Measurements from ENCODE around the gene DMAC2L.
"Not testable (repeated sequence)": the region's sequence is repeated elsewhere in the genome, so short reads cannot be mapped to it uniquely, and the experiment has no call there.

DMAC2L gene

GRCh38 chr14:50350975-50351374, 38.9 kb downstream of the DMAC2L start:
- H3K36me3 ChIP-seq (ENCODE audit: control insufficient read depth in 5 of 5, insufficient read depth in 5 of 5, low read length in 5 of 5): no peaks in the 10 kb centered on the region

DNA sequence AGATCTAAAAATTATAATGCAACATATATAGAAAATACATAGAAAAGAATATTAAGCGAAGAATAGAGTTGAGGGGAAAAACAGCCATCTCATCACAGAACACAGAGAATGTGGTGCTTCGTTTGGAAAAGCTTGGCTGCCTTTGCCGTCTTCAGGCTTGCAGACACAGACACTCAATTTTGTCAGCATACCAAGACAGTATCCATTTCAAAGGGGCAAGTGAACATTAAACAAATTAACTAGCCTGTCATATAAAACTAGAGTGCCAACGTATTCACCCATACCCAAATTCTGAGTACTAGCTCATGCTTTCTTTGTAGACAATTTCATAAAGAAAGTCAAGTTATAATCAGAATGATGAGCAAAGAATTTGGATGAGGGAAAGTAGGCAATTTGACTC, 40.5 kb downstream of the DMAC2L start:
- peaks cover 0 to 14% (median 5%) of the 10 kb centered on the region in 5 donors for H3K4me1 ChIP-seq (ENCODE audit: control insufficient read depth in 5 of 5, insufficient read depth in 5 of 5, low read length in 5 of 5)
- H3K36me3 ChIP-seq (ENCODE audit: control insufficient read depth in 5 of 5, insufficient read depth in 5 of 5, low read length in 5 of 5): peaks cover 0 to 5% (median 0%) of the 10 kb centered on the region in 5 donors
- H3K27me3 ChIP-seq (ENCODE audit: control insufficient read depth in 5 of 5, insufficient read depth in 4 of 5, low read length in 5 of 5): no peaks in the 10 kb centered on the region
- no peak overlapping the region for H3K9ac ChIP-seq (ENCODE audit: low read length in 5 of 5)
- H3K27ac ChIP-seq (ENCODE audit: low read depth, low read length): no peak overlapping the region
- no peaks in the 10 kb centered on the region for H3K9me3 ChIP-seq (ENCODE audit: control insufficient read depth in 5 of 5, low read length in 5 of 5)
- no peak overlapping the region for H3K4me3 ChIP-seq (ENCODE audit: low read depth in 1 of 5, low read length in 5 of 5)

More at GRCh38 chr14:50350975-50351374, 38.9 kb downstream of the DMAC2L start:
- no peak overlapping the region for H3K27ac ChIP-seq (ENCODE audit: low read depth, low read length)
- no peaks in the 10 kb centered on the region for H3K9me3 ChIP-seq (ENCODE audit: control insufficient read depth in 5 of 5, low read length in 5 of 5)
- peaks cover 0 to 18% (median 7%) of the 10 kb centered on the region in 5 donors for H3K4me1 ChIP-seq (ENCODE audit: control insufficient read depth in 5 of 5, insufficient read depth in 5 of 5, low read length in 5 of 5)
- no peak overlapping the region for H3K9ac ChIP-seq (ENCODE audit: low read length in 5 of 5)
- no peaks in the 10 kb centered on the region for H3K27me3 ChIP-seq (ENCODE audit: control insufficient read depth in 5 of 5, insufficient read depth in 4 of 5, low read length in 5 of 5)
- H3K4me3 ChIP-seq (ENCODE audit: low read depth in 1 of 5, low read length in 5 of 5): no peak overlapping the region

- H3K9me3 ChIP-seq (ENCODE audit: control insufficient read depth in 5 of 5, low read length in 5 of 5): no peaks in the 10 kb centered on the region
- peaks cover 0 to 10% (median 4%) of the 10 kb centered on the region in 5 donors for H3K4me1 ChIP-seq (ENCODE audit: control insufficient read depth in 5 of 5, insufficient read depth in 5 of 5, low read length in 5 of 5)
- H3K9ac ChIP-seq (ENCODE audit: low read length in 5 of 5): peak overlapping the region in 1 of 5 donors; percentile 50
- H3K4me3 ChIP-seq (ENCODE audit: low read depth in 1 of 5, low read length in 5 of 5): no peak overlapping the region
- no peaks in the 10 kb centered on the region for H3K27me3 ChIP-seq (ENCODE audit: control insufficient read depth in 5 of 5, insufficient read depth in 4 of 5, low read length in 5 of 5)
- H3K36me3 ChIP-seq (ENCODE audit: control insufficient read depth in 5 of 5, insufficient read depth in 5 of 5, low read length in 5 of 5): peaks cover under 1 to 10% (median 4%) of the 10 kb centered on the region in 5 donors
- H3K27ac ChIP-seq (ENCODE audit: low read depth, low read length): no peak overlapping the region
Measured at GRCh38 chr14:50353126-50353525, 41.0 kb downstream of the DMAC2L start.

GRCh38 chr14:50354527-50354926, 42.4 kb downstream of the DMAC2L start:
- no peaks in the 10 kb centered on the region for H3K27me3 ChIP-seq (ENCODE audit: control insufficient read depth in 5 of 5, insufficient read depth in 4 of 5, low read length in 5 of 5)
- no peak overlapping the region for H3K4me3 ChIP-seq (ENCODE audit: low read depth in 1 of 5, low read length in 5 of 5)
- H3K9me3 ChIP-seq (ENCODE audit: control insufficient read depth in 5 of 5, low read length in 5 of 5): no peaks in the 10 kb centered on the region
- H3K36me3 ChIP-seq (ENCODE audit: control insufficient read depth in 5 of 5, insufficient read depth in 5 of 5, low read length in 5 of 5): peaks cover 4 to 12% (median 6%) of the 10 kb centered on the region in 5 donors
- no peak overlapping the region for H3K27ac ChIP-seq (ENCODE audit: low read depth, low read length)
- peaks cover 0 to 9% (median 4%) of the 10 kb centered on the region in 5 donors for H3K4me1 ChIP-seq (ENCODE audit: control insufficient read depth in 5 of 5, insufficient read depth in 5 of 5, low read length in 5 of 5)
- H3K9ac ChIP-seq (ENCODE audit: low read length in 5 of 5): no peak overlapping the region

- H3K27ac ChIP-seq (ENCODE audit: low read depth, low read length): no peak overlapping the region
- H3K4me1 ChIP-seq (ENCODE audit: control insufficient read depth in 5 of 5, insufficient read depth in 5 of 5, low read length in 5 of 5): peaks cover 0 to 9% (median 4%) of the 10 kb centered on the region in 5 donors
- H3K4me3 ChIP-seq (ENCODE audit: low read depth in 1 of 5, low read length in 5 of 5): no peak overlapping the region
- no peak overlapping the region for H3K9ac ChIP-seq (ENCODE audit: low read length in 5 of 5)
- no peaks in the 10 kb centered on the region for H3K27me3 ChIP-seq (ENCODE audit: control insufficient read depth in 5 of 5, insufficient read depth in 4 of 5, low read length in 5 of 5)
- peaks cover 4 to 12% (median 6%) of the 10 kb centered on the region in 5 donors for H3K36me3 ChIP-seq (ENCODE audit: control insufficient read depth in 5 of 5, insufficient read depth in 5 of 5, low read length in 5 of 5)
- no peaks in the 10 kb centered on the region for H3K9me3 ChIP-seq (ENCODE audit: control insufficient read depth in 5 of 5, low read length in 5 of 5)
Measured at GRCh38 chr14:50355692-50356091, 43.6 kb downstream of the DMAC2L start.

DNA sequence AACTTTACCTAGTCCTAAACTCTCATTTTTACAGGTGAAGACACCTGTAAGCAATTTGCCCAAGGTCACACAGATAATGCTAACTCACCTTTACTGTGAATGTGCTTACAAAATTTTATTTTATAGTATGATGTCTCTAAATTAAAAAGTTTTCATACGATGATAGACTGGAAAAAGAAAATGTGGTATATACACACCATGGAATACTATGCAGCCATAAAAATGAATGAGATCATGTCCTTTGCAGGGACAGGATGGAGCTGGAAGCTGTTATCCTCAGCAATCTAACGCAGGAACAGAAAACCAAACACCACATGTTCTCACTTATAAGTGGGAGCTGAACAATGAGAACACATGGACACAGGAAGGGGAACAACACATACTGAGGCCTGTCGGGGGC, 44.2 kb downstream of the DMAC2L start:
- not testable (repeated sequence) for H3K4me3 ChIP-seq (ENCODE audit: low read depth in 1 of 5, low read length in 5 of 5); H3K4me1 ChIP-seq (ENCODE audit: control insufficient read depth in 5 of 5, insufficient read depth in 5 of 5, low read length in 5 of 5); H3K27me3 ChIP-seq (ENCODE audit: control insufficient read depth in 5 of 5, insufficient read depth in 4 of 5, low read length in 5 of 5); H3K9ac ChIP-seq (ENCODE audit: low read length in 5 of 5); H3K9me3 ChIP-seq (ENCODE audit: control insufficient read depth in 5 of 5, low read length in 5 of 5); H3K27ac ChIP-seq (ENCODE audit: low read depth, low read length)
- peaks cover 4 to 12% (median 6%) of the 10 kb centered on the region in 5 donors for H3K36me3 ChIP-seq (ENCODE audit: control insufficient read depth in 5 of 5, insufficient read depth in 5 of 5, low read length in 5 of 5)

DNA sequence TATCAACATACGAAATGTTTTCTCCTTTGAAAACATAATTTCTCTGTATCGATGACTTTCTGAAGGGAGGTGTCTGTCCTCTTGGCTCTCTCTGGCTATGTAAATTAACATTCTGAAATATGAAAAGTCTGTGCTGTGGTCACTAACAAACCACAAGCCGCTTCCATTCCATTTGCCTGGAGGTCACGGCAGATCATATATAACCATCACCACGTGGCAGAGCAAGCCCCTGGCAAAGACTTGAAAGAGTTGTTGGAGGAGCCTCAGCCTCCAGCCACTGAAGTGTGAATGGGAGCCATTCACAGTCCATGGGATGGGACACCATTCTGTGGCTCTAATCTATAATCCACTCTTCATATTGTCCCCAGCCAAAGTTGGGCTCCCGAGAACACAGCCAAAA, 45.0 kb downstream of the DMAC2L start:
- Histone ChIP-seq H3K27ac (ENCODE audit: low read depth, low read length) (no peak overlapping the region), H3K9me3 (ENCODE audit: control insufficient read depth in 5 of 5, low read length in 5 of 5) (no peaks in the 10 kb centered on the region), H3K4me3 (ENCODE audit: low read depth in 1 of 5, low read length in 5 of 5) (no peak overlapping the region), H3K9ac (ENCODE audit: low read length in 5 of 5) (no peak overlapping the region), H3K4me1 (ENCODE audit: control insufficient read depth in 5 of 5, insufficient read depth in 5 of 5, low read length in 5 of 5) (peaks cover 0 to 9% (median 0%) of the 10 kb centered on the region in 5 donors), H3K36me3 (ENCODE audit: control insufficient read depth in 5 of 5, insufficient read depth in 5 of 5, low read length in 5 of 5) (peaks cover 4 to 12% (median 6%) of the 10 kb centered on the region in 5 donors), H3K27me3 (ENCODE audit: control insufficient read depth in 5 of 5, insufficient read depth in 4 of 5, low read length in 5 of 5) (no peaks in the 10 kb centered on the region)

GRCh38 chr14:50357753-50358395, 45.8 kb downstream of the DMAC2L start:
- Histone ChIP-seq H3K4me1 (ENCODE audit: control insufficient read depth in 5 of 5, insufficient read depth in 5 of 5, low read length in 5 of 5) (peaks cover 0 to 4% (median 0%) of the 10 kb centered on the region in 5 donors), H3K27me3 (ENCODE audit: control insufficient read depth in 5 of 5, insufficient read depth in 4 of 5, low read length in 5 of 5) (no peaks in the 10 kb centered on the region), H3K9ac (ENCODE audit: low read length in 5 of 5) (no peak overlapping the region), H3K27ac (ENCODE audit: low read depth, low read length) (no peak overlapping the region), H3K36me3 (ENCODE audit: control insufficient read depth in 5 of 5, insufficient read depth in 5 of 5, low read length in 5 of 5) (peaks cover 4 to 12% (median 6%) of the 10 kb centered on the region in 5 donors), H3K4me3 (ENCODE audit: low read depth in 1 of 5, low read length in 5 of 5) (no peak overlapping the region), H3K9me3 (ENCODE audit: control insufficient read depth in 5 of 5, low read length in 5 of 5) (no peaks in the 10 kb centered on the region)

DNA sequence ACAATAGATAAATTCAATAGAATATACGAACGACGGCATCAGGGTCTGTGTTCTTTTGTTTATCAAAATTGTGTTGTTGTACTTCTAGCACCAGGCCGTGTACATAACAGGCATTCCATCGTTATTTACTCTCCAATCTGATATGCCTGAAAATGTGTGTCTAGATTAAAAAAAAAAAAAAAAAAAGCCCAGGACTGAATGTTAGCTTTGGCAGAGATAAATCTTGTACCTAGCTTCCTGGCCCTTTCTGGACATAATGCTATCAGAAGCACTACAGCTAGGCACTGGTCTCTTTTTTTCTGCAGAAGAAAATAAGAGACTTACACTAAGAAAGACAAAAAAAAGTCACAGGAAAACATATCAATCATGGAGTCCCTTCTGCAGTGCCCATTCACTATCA, 47.5 kb downstream of the DMAC2L start:
- H3K36me3 ChIP-seq (ENCODE audit: control insufficient read depth in 5 of 5, insufficient read depth in 5 of 5, low read length in 5 of 5): peaks cover 4 to 12% (median 6%) of the 10 kb centered on the region in 5 donors
- no peak overlapping the region for H3K9ac ChIP-seq (ENCODE audit: low read length in 5 of 5)
- no peak overlapping the region for H3K27ac ChIP-seq (ENCODE audit: low read depth, low read length)
- H3K4me3 ChIP-seq (ENCODE audit: low read depth in 1 of 5, low read length in 5 of 5): no peak overlapping the region
- peaks cover 2 to 15% (median 9%) of the 10 kb centered on the region in 5 donors for H3K4me1 ChIP-seq (ENCODE audit: control insufficient read depth in 5 of 5, insufficient read depth in 5 of 5, low read length in 5 of 5)
- no peaks in the 10 kb centered on the region for H3K9me3 ChIP-seq (ENCODE audit: control insufficient read depth in 5 of 5, low read length in 5 of 5)
- H3K27me3 ChIP-seq (ENCODE audit: control insufficient read depth in 5 of 5, insufficient read depth in 4 of 5, low read length in 5 of 5): no peaks in the 10 kb centered on the region

DNA sequence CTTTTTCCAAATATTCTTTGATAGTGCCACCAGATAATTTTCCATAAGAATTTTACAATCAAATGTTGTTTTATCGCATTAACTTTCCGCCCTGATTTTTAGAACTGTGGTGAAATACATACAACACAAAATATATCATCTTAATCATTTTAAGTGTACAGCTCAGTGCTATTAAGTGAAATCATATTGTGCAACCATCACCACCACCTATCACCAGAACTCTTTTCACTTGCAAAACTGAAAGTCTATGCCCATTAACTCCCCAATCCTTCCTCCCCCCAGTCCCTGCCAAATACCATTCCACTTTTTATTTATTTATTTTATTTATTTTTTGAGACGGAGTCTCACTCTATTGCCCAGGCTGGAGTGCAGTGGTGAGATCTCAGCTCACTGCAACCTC, 48.0 kb downstream of the DMAC2L start:
- H3K27me3 ChIP-seq (ENCODE audit: control insufficient read depth in 5 of 5, insufficient read depth in 4 of 5, low read length in 5 of 5): no peaks in the 10 kb centered on the region
- no peaks in the 10 kb centered on the region for H3K9me3 ChIP-seq (ENCODE audit: control insufficient read depth in 5 of 5, low read length in 5 of 5)
- H3K27ac ChIP-seq (ENCODE audit: low read depth, low read length): no peak overlapping the region
- peaks cover 4 to 12% (median 6%) of the 10 kb centered on the region in 5 donors for H3K36me3 ChIP-seq (ENCODE audit: control insufficient read depth in 5 of 5, insufficient read depth in 5 of 5, low read length in 5 of 5)
- no peak overlapping the region for H3K9ac ChIP-seq (ENCODE audit: low read length in 5 of 5)
- H3K4me1 ChIP-seq (ENCODE audit: control insufficient read depth in 5 of 5, insufficient read depth in 5 of 5, low read length in 5 of 5): peaks cover 2 to 15% (median 9%) of the 10 kb centered on the region in 5 donors
- no peak overlapping the region for H3K4me3 ChIP-seq (ENCODE audit: low read depth in 1 of 5, low read length in 5 of 5)
